ENCODE results near the gene RASL12.

The RASL12 gene, protein sequence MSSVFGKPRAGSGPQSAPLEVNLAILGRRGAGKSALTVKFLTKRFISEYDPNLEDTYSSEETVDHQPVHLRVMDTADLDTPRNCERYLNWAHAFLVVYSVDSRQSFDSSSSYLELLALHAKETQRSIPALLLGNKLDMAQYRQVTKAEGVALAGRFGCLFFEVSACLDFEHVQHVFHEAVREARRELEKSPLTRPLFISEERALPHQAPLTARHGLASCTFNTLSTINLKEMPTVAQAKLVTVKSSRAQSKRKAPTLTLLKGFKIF

DNA sequence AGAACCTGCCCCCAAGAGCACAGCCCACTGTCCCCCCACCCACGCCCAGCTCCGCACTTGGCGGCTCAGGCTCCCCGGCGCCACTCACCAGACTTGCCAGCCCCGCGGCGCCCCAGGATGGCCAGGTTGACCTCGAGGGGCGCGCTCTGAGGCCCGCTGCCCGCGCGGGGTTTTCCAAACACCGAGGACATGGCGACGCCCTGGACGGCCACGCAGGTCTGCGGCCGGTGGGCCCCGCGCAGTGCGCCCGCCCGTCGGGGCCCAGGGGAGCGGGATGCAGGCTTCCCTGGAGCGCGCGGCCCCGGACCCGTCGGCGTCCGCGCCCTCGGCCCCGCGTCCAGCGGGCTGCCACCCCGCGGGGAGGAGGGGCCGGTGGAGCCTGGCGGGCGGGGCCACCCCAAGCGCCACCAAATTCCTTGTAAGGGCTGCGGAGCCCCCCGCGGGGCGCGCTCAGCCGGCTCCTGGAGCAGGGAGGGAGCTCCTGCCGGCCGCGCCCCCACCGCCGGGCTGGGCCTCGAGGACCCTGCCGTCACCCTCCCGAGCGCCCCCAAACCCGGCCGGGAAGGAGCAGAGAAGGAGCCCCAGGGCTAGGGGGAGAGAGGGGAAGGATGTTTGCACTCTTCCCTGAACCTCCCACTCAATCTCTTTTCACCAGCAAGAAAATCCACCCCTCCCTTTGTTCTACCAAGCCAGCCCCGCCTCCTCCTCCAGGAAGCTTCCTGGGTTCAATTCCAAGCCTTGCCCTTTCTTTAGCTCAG, at the start of gene RASL12:
Gene RASL12 (minus strand): TSS at position 347 of the 758 bp plus-strand sequence. CDS start 156 bp downstream, at position 191.
- TF ChIP-seq, protein P1, sequence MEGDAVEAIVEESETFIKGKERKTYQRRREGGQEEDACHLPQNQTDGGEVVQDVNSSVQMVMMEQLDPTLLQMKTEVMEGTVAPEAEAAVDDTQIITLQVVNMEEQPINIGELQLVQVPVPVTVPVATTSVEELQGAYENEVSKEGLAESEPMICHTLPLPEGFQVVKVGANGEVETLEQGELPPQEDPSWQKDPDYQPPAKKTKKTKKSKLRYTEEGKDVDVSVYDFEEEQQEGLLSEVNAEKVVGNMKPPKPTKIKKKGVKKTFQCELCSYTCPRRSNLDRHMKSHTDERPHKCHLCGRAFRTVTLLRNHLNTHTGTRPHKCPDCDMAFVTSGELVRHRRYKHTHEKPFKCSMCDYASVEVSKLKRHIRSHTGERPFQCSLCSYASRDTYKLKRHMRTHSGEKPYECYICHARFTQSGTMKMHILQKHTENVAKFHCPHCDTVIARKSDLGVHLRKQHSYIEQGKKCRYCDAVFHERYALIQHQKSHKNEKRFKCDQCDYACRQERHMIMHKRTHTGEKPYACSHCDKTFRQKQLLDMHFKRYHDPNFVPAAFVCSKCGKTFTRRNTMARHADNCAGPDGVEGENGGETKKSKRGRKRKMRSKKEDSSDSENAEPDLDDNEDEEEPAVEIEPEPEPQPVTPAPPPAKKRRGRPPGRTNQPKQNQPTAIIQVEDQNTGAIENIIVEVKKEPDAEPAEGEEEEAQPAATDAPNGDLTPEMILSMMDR (IDR thresholded peaks at IDR 0.05; ENCODE audit: insufficient read depth, missing control alignments), result no peak
- no peak for DNase-seq (ENCODE audit: insufficient read length, low spot score)
- no peak for FAIRE-seq

DNA sequence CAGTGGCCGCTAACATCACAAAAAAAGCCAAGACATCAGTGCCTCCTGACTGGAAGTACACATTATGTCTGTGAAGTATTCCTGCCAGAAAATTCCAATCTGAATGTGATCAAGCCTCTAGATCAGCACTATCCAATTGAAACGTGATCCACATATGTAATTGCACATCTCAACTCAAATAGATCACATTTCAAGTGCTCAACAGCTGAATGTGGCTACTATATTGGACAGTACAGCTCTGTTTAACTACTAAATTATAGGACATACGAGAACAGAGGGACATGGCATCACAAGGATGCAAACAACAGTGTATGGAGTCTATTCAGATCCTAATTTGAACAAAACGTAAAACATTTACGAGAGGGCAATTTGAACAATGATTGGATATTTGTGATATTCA, 47.8 kb upstream of the RASL12 start:
- TF ChIP-seq, protein P1 (IDR thresholded peaks at IDR 0.05; ENCODE audit: insufficient read depth, missing control alignments), result no peak
- DNase-seq (ENCODE audit: insufficient read length, low spot score) (no peak), FAIRE-seq (no peak)

DNA sequence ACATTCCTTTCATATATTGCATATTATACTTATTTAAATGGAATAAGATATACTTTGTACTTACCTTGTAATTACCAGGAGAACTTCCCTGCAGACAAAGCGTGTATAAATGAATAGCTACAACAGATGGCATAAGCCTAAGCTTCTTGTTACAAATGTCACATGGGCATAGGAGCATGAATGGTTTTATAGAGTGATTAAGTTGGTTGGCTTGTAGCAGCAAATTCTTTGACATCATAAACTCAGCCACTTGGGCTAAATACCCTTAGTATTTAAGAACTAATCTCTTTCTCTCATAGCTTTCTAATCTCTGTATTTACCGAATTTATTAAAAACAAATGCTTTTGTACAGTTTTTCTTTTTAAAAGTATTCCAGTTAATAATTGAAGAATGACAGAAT, 47.3 kb upstream of the RASL12 start, which contains the start of gene UBAP1L:
Gene UBAP1L (minus strand): TSS at position 115 of the 400 bp plus-strand sequence. CDS start 8,985 bp downstream, outside the sequence.
- no peak for DNase-seq (ENCODE audit: insufficient read length, low spot score)
- TF ChIP-seq, protein P1 (IDR thresholded peaks at IDR 0.05; ENCODE audit: insufficient read depth, missing control alignments), result no peak
- FAIRE-seq, result peak; percentile 97

DNA sequence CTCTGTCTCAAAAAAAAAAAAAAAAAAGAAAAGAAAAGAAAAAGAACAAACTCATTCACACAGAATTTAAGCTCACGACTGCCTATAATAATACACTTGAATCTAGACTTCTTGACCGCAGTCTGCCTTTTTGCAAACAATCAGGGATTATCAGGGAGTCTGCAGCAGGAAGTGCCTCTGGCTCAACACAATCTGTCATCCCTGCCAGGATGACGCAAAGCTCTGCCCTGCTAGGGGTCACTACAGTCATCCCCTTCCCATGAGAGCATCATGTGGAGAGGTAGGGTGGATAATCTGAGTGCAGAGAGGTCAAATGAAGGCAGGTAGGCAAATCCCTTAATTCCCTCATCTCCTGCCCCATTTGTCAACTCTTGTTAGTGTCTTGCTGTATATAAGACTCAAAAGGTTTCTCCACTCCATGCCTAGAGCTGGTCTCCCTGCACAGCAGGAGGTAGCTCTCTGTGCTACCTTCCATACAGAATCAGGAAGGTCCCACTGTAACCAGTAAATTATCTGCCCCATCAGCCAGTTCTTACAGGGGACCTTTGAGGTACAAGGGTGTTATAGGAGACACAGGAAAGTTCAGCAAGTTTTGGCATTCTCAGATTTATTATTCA, 43.0 kb upstream of the RASL12 start:
- DNase-seq (ENCODE audit: insufficient read length, low spot score) (peak; percentile 51), FAIRE-seq (peak; percentile 85)
- TF ChIP-seq, protein P1 (IDR thresholded peaks at IDR 0.05; ENCODE audit: insufficient read depth, missing control alignments), result no peak

DNA sequence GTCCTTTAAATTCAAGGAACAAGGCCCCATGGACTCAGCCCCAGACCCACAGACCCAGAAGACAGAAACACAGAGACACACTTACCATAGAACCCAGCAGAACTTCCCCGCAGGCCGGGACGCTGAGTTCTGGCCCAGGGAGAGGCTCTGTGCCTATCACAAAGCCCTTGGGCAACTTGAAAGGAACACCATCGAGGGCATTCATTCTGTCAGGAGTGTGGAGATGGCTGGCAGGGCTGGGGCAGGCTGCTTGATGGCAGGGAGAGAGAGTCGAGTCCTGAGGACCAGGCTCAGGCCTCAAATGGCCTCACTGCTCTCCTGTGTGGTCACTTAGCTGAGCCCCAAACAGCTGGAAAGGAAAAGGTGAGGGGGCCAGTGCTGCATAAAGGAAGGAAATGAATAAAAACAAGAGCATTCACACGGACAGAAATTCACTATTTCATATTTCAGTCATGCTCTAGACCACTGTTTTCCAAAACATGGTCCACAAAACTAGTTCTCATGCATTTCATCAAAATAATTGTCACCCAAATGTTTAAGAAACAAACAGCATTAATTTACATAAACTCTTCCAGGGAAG, 38.3 kb upstream of the RASL12 start:
- TF ChIP-seq, protein P1 (IDR thresholded peaks at IDR 0.05; ENCODE audit: insufficient read depth, missing control alignments), result no peak
- DNase-seq (ENCODE audit: insufficient read length, low spot score), result no peak
- no peak for FAIRE-seq

DNA sequence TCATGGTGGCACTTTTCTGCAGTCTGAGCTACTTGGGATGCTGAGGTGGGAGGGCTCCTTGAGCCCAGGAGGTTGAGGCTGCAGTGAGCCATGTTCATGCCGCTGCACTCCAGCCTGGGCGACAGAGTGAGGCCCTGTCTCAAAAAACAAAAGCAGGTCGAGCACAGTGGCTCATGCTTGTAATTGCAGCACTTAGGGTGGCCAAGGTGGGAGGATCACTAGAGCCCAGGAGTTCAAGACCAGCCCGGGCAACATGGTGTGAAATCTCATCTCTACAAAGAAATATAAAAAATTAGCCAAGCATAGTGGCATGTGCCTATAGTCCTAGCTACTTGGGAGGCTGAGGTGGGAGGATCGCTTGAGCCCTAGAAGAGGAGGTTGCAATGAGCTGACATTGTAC, 37.2 kb upstream of the RASL12 start:
- TF ChIP-seq, protein P1 (IDR thresholded peaks at IDR 0.05; ENCODE audit: insufficient read depth, missing control alignments), result no peak
- DNase-seq (ENCODE audit: insufficient read length, low spot score) (no peak), FAIRE-seq (no peak)

Measured in D721Med (cell line).